K562 (cell line): ENCODE data around the gene SPATS1. TPM values are rescaled to one million over a fixed set of nuclear protein-coding genes. Genes with fewer than 3 reads are reported as not detected.
A peak's percentile ranks its signal among the peaks of the same experiment; 100 is the strongest.

Experiments
- BRF1 ChIP-seq: IDR thresholded peaks from 3 replicates; pipeline ENCODE4 v1.6.1; 2011; ENCODE audit warnings: borderline replicate concordance, mild to moderate bottlenecking; ENCODE audit not compliant: insufficient read length; ENCODE audit errors: extremely low read depth
- CAMTA2 ChIP-seq: fragments of 250-450 bp; sonication (Bioruptor Pico); conservative IDR thresholded peaks from 2 replicates; pipeline ENCODE4 v1.5.1; 2022
- CHD4 ChIP-seq: fragments of 200-600 bp; sonication (generic); IDR thresholded peaks from 3 replicates; pipeline ENCODE4 v1.6.1; 2012; ENCODE audit warnings: low read depth, mild to moderate bottlenecking, mixed read lengths, low read length, inconsistent platforms; ENCODE audit not compliant: insufficient read depth, insufficient replicate concordance, poor library complexity, severe bottlenecking
- HNRNPL ChIP-seq: fragments of 200-400 bp; formaldehyde crosslinking; IDR thresholded peaks from 2 replicates; pipeline ENCODE4 v1.6.1; 2017; ENCODE audit warnings: low read depth, mild to moderate bottlenecking, low read length
- MYBL2 ChIP-seq, 2 experiments: fragments of 450-650 bp in 1 of 2; sonication (generic) in 1 of 2; formaldehyde crosslinking in 1 of 2; IDR thresholded peaks; 2 replicates each; pipeline versions ENCODE4 v1.6.1 to v1.8.1; 2017 to 2022; ENCODE audit warnings: borderline replicate concordance in 1 of 2, inconsistent platforms in 1 of 2, low read depth in 1 of 2, mild to moderate bottlenecking in 1 of 2, missing genetic modification reagents in 1 of 2, moderate library complexity in 1 of 2
- TAF7 ChIP-seq: fragments of 450-650 bp; IDR thresholded peaks from 2 replicates; pipeline ENCODE4 v1.6.1; 2016; ENCODE audit warnings: missing genetic modification characterization, missing compliant biosample characterization
- TCF7L2 ChIP-seq: fragments of 150-350 bp; IDR thresholded peaks from 2 replicates; pipeline ENCODE4 v1.6.1; 2016; ENCODE audit warnings: low read depth, mild to moderate bottlenecking, low read length, moderate library complexity
- polyA plus RNA-seq, 8 experiments: library from polyadenylated mRNA; depleted of rRNA in 4 of 8; stranded (reverse) in 5 of 8; unstranded in 3 of 8; fragments of >200 nt; fragmentation: Nextera tagmentation in 2 of 8; fragmentation: Illumina TruSeq in 1 of 8; extraction: Ambion mirVana in 2 of 8; extraction: Trizol in 1 of 8; gene quantifications; 2 replicates each; pipeline versions ENCODE4 v1.2.1 to v1.2.3, GENCODE V29; 2011 to 2014; ENCODE audit warnings: inconsistent platforms in 1 of 8, missing spikeins in 1 of 8
- total RNA-seq, 7 experiments: library from RNA; depleted of rRNA in 6 of 7; stranded (reverse); fragments of >200 nt in 6 of 7; fragmentation: Illumina TruSeq in 2 of 7; extraction: Trizol in 2 of 7; gene quantifications; 2 replicates each; pipeline versions ENCODE4 v1.2.1 to v1.2.3, GENCODE V29; 2011 to 2021; ENCODE audit warnings: low replicate concordance in 1 of 7
- TF ChIP-seq, protein P1 (sequence below): fragments of 450-650 bp; IDR thresholded peaks from 2 replicates; pipeline ENCODE4 v1.6.1; 2016; ENCODE audit warnings: mild to moderate bottlenecking, moderate library complexity

SPATS1 gene
- total and polyA plus RNA-seq, 9 of the 15 experiments (the other 6 are each of a cell fraction or from before 2014, with no cell fraction given), result not detected

DNA sequence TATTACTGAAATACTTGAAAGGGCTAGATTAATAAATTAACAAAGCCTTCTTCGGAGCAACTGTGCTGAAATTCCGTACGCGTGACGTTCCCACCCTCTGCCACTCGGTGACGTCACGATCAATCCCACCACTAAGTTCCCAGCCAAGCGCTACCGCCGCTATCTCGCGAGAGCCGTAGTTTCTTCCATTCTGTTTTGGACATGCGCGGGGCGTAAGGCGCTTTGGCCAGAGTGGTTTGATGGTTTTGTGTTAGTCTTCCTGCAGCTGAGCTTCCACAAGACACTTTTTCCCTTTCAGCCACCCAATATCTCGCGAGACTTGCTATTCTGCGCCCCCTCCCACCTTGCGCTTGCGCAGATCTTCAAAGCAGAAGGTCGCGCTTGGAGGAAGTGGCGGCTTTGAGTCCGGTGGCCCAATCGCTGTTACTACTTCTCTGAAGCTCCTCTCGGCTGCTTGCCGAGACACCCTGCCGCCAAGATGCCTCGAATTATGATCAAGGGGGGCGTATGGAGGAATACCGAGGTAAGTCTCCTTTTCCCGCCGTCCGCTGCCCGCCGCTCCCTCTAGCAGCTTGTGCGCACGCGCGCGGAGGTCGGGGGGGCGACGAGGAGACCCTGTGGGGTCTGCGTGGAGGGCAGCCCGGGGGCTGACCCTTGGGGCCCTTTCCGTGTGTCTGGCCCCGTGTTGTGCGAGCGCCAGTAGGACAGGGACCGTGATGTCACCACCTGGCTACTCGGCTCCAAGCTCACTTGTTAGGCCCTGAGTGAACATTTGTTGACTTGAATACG is 45.1 kb downstream of the SPATS1 start, which contains the start of gene CDC5L (continued):
- TF ChIP-seq, protein P1, sequence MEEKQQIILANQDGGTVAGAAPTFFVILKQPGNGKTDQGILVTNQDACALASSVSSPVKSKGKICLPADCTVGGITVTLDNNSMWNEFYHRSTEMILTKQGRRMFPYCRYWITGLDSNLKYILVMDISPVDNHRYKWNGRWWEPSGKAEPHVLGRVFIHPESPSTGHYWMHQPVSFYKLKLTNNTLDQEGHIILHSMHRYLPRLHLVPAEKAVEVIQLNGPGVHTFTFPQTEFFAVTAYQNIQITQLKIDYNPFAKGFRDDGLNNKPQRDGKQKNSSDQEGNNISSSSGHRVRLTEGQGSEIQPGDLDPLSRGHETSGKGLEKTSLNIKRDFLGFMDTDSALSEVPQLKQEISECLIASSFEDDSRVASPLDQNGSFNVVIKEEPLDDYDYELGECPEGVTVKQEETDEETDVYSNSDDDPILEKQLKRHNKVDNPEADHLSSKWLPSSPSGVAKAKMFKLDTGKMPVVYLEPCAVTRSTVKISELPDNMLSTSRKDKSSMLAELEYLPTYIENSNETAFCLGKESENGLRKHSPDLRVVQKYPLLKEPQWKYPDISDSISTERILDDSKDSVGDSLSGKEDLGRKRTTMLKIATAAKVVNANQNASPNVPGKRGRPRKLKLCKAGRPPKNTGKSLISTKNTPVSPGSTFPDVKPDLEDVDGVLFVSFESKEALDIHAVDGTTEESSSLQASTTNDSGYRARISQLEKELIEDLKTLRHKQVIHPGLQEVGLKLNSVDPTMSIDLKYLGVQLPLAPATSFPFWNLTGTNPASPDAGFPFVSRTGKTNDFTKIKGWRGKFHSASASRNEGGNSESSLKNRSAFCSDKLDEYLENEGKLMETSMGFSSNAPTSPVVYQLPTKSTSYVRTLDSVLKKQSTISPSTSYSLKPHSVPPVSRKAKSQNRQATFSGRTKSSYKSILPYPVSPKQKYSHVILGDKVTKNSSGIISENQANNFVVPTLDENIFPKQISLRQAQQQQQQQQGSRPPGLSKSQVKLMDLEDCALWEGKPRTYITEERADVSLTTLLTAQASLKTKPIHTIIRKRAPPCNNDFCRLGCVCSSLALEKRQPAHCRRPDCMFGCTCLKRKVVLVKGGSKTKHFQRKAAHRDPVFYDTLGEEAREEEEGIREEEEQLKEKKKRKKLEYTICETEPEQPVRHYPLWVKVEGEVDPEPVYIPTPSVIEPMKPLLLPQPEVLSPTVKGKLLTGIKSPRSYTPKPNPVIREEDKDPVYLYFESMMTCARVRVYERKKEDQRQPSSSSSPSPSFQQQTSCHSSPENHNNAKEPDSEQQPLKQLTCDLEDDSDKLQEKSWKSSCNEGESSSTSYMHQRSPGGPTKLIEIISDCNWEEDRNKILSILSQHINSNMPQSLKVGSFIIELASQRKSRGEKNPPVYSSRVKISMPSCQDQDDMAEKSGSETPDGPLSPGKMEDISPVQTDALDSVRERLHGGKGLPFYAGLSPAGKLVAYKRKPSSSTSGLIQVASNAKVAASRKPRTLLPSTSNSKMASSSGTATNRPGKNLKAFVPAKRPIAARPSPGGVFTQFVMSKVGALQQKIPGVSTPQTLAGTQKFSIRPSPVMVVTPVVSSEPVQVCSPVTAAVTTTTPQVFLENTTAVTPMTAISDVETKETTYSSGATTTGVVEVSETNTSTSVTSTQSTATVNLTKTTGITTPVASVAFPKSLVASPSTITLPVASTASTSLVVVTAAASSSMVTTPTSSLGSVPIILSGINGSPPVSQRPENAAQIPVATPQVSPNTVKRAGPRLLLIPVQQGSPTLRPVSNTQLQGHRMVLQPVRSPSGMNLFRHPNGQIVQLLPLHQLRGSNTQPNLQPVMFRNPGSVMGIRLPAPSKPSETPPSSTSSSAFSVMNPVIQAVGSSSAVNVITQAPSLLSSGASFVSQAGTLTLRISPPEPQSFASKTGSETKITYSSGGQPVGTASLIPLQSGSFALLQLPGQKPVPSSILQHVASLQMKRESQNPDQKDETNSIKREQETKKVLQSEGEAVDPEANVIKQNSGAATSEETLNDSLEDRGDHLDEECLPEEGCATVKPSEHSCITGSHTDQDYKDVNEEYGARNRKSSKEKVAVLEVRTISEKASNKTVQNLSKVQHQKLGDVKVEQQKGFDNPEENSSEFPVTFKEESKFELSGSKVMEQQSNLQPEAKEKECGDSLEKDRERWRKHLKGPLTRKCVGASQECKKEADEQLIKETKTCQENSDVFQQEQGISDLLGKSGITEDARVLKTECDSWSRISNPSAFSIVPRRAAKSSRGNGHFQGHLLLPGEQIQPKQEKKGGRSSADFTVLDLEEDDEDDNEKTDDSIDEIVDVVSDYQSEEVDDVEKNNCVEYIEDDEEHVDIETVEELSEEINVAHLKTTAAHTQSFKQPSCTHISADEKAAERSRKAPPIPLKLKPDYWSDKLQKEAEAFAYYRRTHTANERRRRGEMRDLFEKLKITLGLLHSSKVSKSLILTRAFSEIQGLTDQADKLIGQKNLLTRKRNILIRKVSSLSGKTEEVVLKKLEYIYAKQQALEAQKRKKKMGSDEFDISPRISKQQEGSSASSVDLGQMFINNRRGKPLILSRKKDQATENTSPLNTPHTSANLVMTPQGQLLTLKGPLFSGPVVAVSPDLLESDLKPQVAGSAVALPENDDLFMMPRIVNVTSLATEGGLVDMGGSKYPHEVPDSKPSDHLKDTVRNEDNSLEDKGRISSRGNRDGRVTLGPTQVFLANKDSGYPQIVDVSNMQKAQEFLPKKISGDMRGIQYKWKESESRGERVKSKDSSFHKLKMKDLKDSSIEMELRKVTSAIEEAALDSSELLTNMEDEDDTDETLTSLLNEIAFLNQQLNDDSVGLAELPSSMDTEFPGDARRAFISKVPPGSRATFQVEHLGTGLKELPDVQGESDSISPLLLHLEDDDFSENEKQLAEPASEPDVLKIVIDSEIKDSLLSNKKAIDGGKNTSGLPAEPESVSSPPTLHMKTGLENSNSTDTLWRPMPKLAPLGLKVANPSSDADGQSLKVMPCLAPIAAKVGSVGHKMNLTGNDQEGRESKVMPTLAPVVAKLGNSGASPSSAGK, result peak; percentile 85
- peak; percentile 76 for TF ChIP-seq TCF7L2
- TF ChIP-seq TAF7 (tag), result peak; percentile 87
- no peak for TF ChIP-seq BRF1
- TF ChIP-seq HNRNPL, result no peak
- no peak for TF ChIP-seq MYBL2 (IDR thresholded peaks at IDR 0.05; ENCODE audit: low read depth)
- TF ChIP-seq MYBL2 (CRISPR knock-in tag; IDR thresholded peaks at IDR 0.05; ENCODE audit: borderline replicate concordance), result no peak
- no peak for TF ChIP-seq CAMTA2 (CRISPR knock-in tag)
- no peak for TF ChIP-seq CHD4
